H1 (cell line): ENCODE data around the gene CDIPT. TPM values are rescaled to one million over a fixed set of nuclear protein-coding genes. Genes with fewer than 3 reads are reported as not detected.

ENCODE experiments used
- CTCF ChIA-PET: fragments of 300-600 bp; sonication (Branson Sonifier 250); formaldehyde crosslinking; loops from one replicate; lab custom pipeline; 2021; ENCODE audit not compliant: partially characterized antibody; lab: Charles Lee
- POLR2A ChIA-PET: fragments of 300-600 bp; sonication (Branson Sonifier 250); formaldehyde crosslinking; loops from one replicate; lab custom pipeline; 2021; ENCODE audit warnings: inconsistent platforms; ENCODE audit not compliant: partially characterized antibody; lab: Charles Lee
- DNase-seq, 2 experiments: peaks; one replicate each; pipeline versions ENCODE4 v3.0.0 to v3.0.0-alpha.2; 2010 to 2022; ENCODE audit warnings: low spot score in 2 of 2, low read depth in 1 of 2, mixed read lengths in 1 of 2
- FAIRE-seq: peaks from 2 replicates; lab custom pipeline; 2011; peaks lifted over from hg19 to GRCh38; lab: Jason Lieb, UNC
- H2AFZ ChIP-seq: 2 replicates; pipeline ENCODE4 v1.8.1; 2012; ENCODE audit warnings: low read length, inconsistent platforms
- H2AK5ac ChIP-seq: 2 replicates; pipeline ENCODE4 v1.6.1; 2013; ENCODE audit warnings: low read depth, low read length
- H2BK120ac ChIP-seq: replicated peaks from 2 replicates; pipeline ENCODE3; 2013; ENCODE audit warnings: low read depth, low read length, inconsistent platforms
- H2BK12ac ChIP-seq: 2 replicates; pipeline ENCODE4 v1.6.1; 2013; ENCODE audit warnings: low read depth, low read length
- H2BK15ac ChIP-seq: 2 replicates; pipeline ENCODE4 v1.6.1; 2013; ENCODE audit warnings: low read length
- H2BK20ac ChIP-seq: 2 replicates; pipeline ENCODE4 v1.6.1; 2013; ENCODE audit warnings: low read length
- H2BK5ac ChIP-seq: 2 replicates; pipeline ENCODE4 v1.6.1; 2013; ENCODE audit warnings: low read depth, low read length
- H3K14ac ChIP-seq: 2 replicates; pipeline ENCODE4 v1.6.1; 2013; ENCODE audit warnings: inconsistent platforms; ENCODE audit not compliant: insufficient read length
- H3K18ac ChIP-seq: 2 replicates; pipeline ENCODE4 v1.6.1; 2013; ENCODE audit warnings: low read length; ENCODE audit errors: extremely low read depth
- H3K23ac ChIP-seq: 2 replicates; pipeline ENCODE4 v1.6.1; 2013; ENCODE audit warnings: inconsistent platforms; ENCODE audit not compliant: insufficient read length
- H3K23me2 ChIP-seq: 2 replicates; pipeline ENCODE4 v1.6.1; 2013; ENCODE audit warnings: low read depth, low read length
- H3K27ac ChIP-seq: 2 replicates; pipeline ENCODE4 v1.6.1; 2011; ENCODE audit warnings: low read depth, low read length, inconsistent platforms
- H3K27me3 ChIP-seq, 4 experiments: replicated peaks in 1 of 4; 1 replicate in 1 of 4; 2 replicates in 3 of 4; pipeline versions ENCODE4 v1.6.1 to v1.8.1; 2011 to 2013; ENCODE audit warnings: low read length in 3 of 4, mild to moderate bottlenecking in 3 of 4, inconsistent platforms in 2 of 4, mixed read lengths in 2 of 4, moderate library complexity in 1 of 4; ENCODE audit not compliant: control insufficient read depth in 3 of 4, insufficient read depth in 3 of 4; ENCODE audit errors: extremely low read depth in 1 of 4
- H3K36me3 ChIP-seq, 4 experiments: 2 replicates each; pipeline versions ENCODE4 v1.6.1 to v1.8.1; 2011 to 2013; ENCODE audit warnings: mild to moderate bottlenecking in 4 of 4, low read length in 3 of 4, moderate library complexity in 2 of 4, control low read depth in 1 of 4, inconsistent platforms in 1 of 4; ENCODE audit not compliant: insufficient read depth in 4 of 4, control insufficient read depth in 2 of 4
- H3K4ac ChIP-seq: replicated peaks from 2 replicates; pipeline ENCODE3; 2013; ENCODE audit warnings: low read length, low read depth, mixed read lengths, inconsistent platforms; ENCODE audit not compliant: insufficient read length
- H3K4me1 ChIP-seq, 4 experiments: replicated peaks in 1 of 4; 1 replicate in 1 of 4; 2 replicates in 3 of 4; pipeline versions ENCODE4 v1.6.1 to v1.8.1; 2011 to 2013; ENCODE audit warnings: low read length in 3 of 4, inconsistent platforms in 2 of 4, mixed read lengths in 1 of 4; ENCODE audit not compliant: insufficient read depth in 4 of 4, control insufficient read depth in 3 of 4
- H3K4me2 ChIP-seq, 2 experiments: 2 replicates each; pipeline versions ENCODE4 v1.6.1 to v1.8.1; 2011 to 2013; ENCODE audit warnings: low read depth in 2 of 2, low read length in 2 of 2, control low read depth in 1 of 2, inconsistent platforms in 1 of 2, mild to moderate bottlenecking in 1 of 2; ENCODE audit not compliant: insufficient read depth in 1 of 2
- H3K4me3 ChIP-seq, 4 experiments: fragments of 200-600, 300-600 bp in 1 of 4; sonication (generic), shearing (Covaris generic), sonication (Bioruptor Twin) in 1 of 4; 2 replicates each; pipeline versions ENCODE4 v1.5.1 to v1.8.1; 2011 to 2016; ENCODE audit warnings: low read length in 4 of 4, low read depth in 3 of 4, control low read depth in 2 of 4, inconsistent platforms in 2 of 4, mild to moderate bottlenecking in 2 of 4, mixed read lengths in 1 of 4, moderate library complexity in 1 of 4; ENCODE audit not compliant: insufficient read depth in 2 of 4; ENCODE audit errors: extremely low read depth in 1 of 4
- H3K56ac ChIP-seq: replicated peaks from 2 replicates; pipeline ENCODE3; 2013; ENCODE audit warnings: low read depth, mild to moderate bottlenecking, mixed read lengths, low read length, inconsistent platforms; ENCODE audit not compliant: insufficient read length
- H3K79me1 ChIP-seq: 2 replicates; pipeline ENCODE4 v1.6.1; 2013; ENCODE audit warnings: low read depth, low read length, control low read depth
- H3K79me2 ChIP-seq, 2 experiments: 2 replicates each; pipeline versions ENCODE4 v1.6.1 to v1.8.1; 2012 to 2013; ENCODE audit warnings: low read length in 2 of 2, mild to moderate bottlenecking in 2 of 2, inconsistent platforms in 1 of 2; ENCODE audit not compliant: insufficient read depth in 2 of 2, control insufficient read depth in 1 of 2
- H3K9ac ChIP-seq, 4 experiments: replicated peaks in 1 of 4; 1 replicate in 1 of 4; 2 replicates in 3 of 4; pipeline versions ENCODE4 v1.6.1 to v1.8.1; 2011 to 2013; ENCODE audit warnings: low read depth in 3 of 4, low read length in 3 of 4, control low read depth in 2 of 4, mild to moderate bottlenecking in 2 of 4, moderate library complexity in 2 of 4, inconsistent platforms in 1 of 4; ENCODE audit errors: extremely low read depth in 1 of 4
- H3K9me3 ChIP-seq, 2 experiments: 2 replicates each; pipeline versions ENCODE4 v1.6.1 to v1.8.1; 2012 to 2013; ENCODE audit warnings: mild to moderate bottlenecking in 2 of 2, moderate library complexity in 2 of 2, control low read depth in 1 of 2, inconsistent platforms in 1 of 2, low read depth in 1 of 2, low read length in 1 of 2, mixed read lengths in 1 of 2; ENCODE audit not compliant: insufficient read depth in 2 of 2
- H4K20me1 ChIP-seq, 2 experiments: replicated peaks in 1 of 2; 2 replicates each; pipeline versions ENCODE3 to v1.8.1; 2011 to 2013; ENCODE audit warnings: inconsistent platforms in 2 of 2, low read length in 2 of 2, mild to moderate bottlenecking in 1 of 2; ENCODE audit not compliant: insufficient read depth in 2 of 2, control insufficient read depth in 1 of 2
- H4K5ac ChIP-seq: 2 replicates; pipeline ENCODE4 v1.6.1; 2013; ENCODE audit warnings: low read length, low read depth, mixed read lengths, inconsistent platforms; ENCODE audit not compliant: insufficient read length
- H4K8ac ChIP-seq: 2 replicates; pipeline ENCODE4 v1.8.0; 2013; ENCODE audit warnings: mild to moderate bottlenecking, moderate library complexity, low read length, inconsistent platforms; ENCODE audit not compliant: insufficient read depth; ENCODE audit errors: extremely low read depth
- H4K91ac ChIP-seq: replicated peaks from 2 replicates; pipeline ENCODE3; 2013; ENCODE audit warnings: low read length, mixed read lengths, inconsistent platforms; ENCODE audit not compliant: insufficient read length
- BACH1 ChIP-seq: IDR thresholded peaks from 2 replicates; pipeline ENCODE4 v1.6.1; 2012; ENCODE audit warnings: low read length, improper control_type of control experiment
- POLR2AphosphoS5 ChIP-seq: IDR thresholded peaks from 2 replicates; pipeline ENCODE4 v1.6.1; 2011; ENCODE audit warnings: low read depth, low read length
- RBBP5 ChIP-seq: IDR thresholded peaks from 2 replicates; pipeline ENCODE4 v1.7.1; 2012; ENCODE audit warnings: low read depth, mild to moderate bottlenecking, inconsistent platforms, low read length, moderate library complexity, borderline replicate concordance
- RNF2 ChIP-seq: fragments of 200-900, 300-1000 bp; sonication (generic); IDR thresholded peaks from 2 replicates; pipeline ENCODE4 v1.7.1; 2016; ENCODE audit warnings: borderline replicate concordance, low read depth, mild to moderate bottlenecking, antibody characterized with exemption, low read length; ENCODE audit not compliant: poor library complexity, severe bottlenecking; ENCODE audit errors: missing control alignments
- SIRT6 ChIP-seq: IDR thresholded peaks from one replicate; pipeline ENCODE4 v1.7.1; 2012; ENCODE audit warnings: low read length, inconsistent platforms
- SRF ChIP-seq: IDR thresholded peaks from 2 replicates; pipeline ENCODE4 v1.6.1; 2011; ENCODE audit warnings: mild to moderate bottlenecking, low read depth, low read length, moderate library complexity
- TAF7 ChIP-seq: optimal IDR thresholded peaks from 2 replicates; pipeline ENCODE3; 2011; ENCODE audit warnings: low read depth, mild to moderate bottlenecking, inconsistent platforms, low read length, moderate library complexity, borderline replicate concordance
- TEAD4 ChIP-seq: IDR thresholded peaks from 2 replicates; pipeline ENCODE4 v1.6.1; 2012; ENCODE audit warnings: low read depth, low read length, inconsistent platforms, mixed read lengths
- WGBS, 2 experiments: shearing (Covaris generic) in 1 of 2; methylation state at CpG; one replicate each; pipeline versions ENCODE4 v1.1.6 to v1.1.7; 2013 to 2015; ENCODE audit warnings: low lambda C conversion rate in 2 of 2, mixed read lengths in 2 of 2, inconsistent platforms in 1 of 2, low coverage in 1 of 2, missing lambda C conversion rate in 1 of 2; ENCODE audit not compliant: insufficient replicate concordance in 2 of 2, insufficient coverage in 1 of 2, insufficient read length in 1 of 2; ENCODE audit errors: extremely low coverage in 1 of 2, missing lambda C conversion rate in 1 of 2; 5-methylcytosine and 5-hydroxymethylcytosine counted together
- polyA plus RNA-seq, 7 experiments: library from polyadenylated mRNA; depleted of rRNA in 3 of 7; stranded (reverse) in 5 of 7; unstranded in 2 of 7; fragments of >200 nt in 5 of 7; fragments of 200-250 nt in 2 of 7; gene quantifications; 1 replicate in 5 of 7; 2 replicates in 1 of 7; 4 replicates in 1 of 7; pipeline versions ENCODE4 v1.2.1 to v1.2.3, GENCODE V29; 2011 to 2013; ENCODE audit warnings: missing spikeins in 2 of 7, mixed read lengths in 2 of 7
- total RNA-seq: library from RNA; stranded (reverse); fragmentation: NEBNext Ultra II Directional; extraction: Animal tissue kit (Norgen Biotek cat#: 25700); gene quantifications from 2 replicates; pipeline ENCODE4 v1.2.1, GENCODE V29; 2021

Gene CDIPT
- total and polyA plus RNA-seq, 2 of the 8 experiments (the other 6 are each of a cell fraction or from before 2014, with no cell fraction given), result 69.2 to 140 TPM

GRCh38 chr16:29843931-29844330 lies 19.1 kb downstream of the CDIPT start:
- no peak overlapping the region for H2BK5ac ChIP-seq
- no peak overlapping the region for H3K4ac ChIP-seq
- no peak overlapping the region for H3K27ac ChIP-seq
- no peak overlapping the region for H3K18ac ChIP-seq
- no peaks in the 10 kb centered on the region for H4K20me1 ChIP-seq
- H3K4me3 ChIP-seq, result no peak overlapping the region
- H3K4me1 ChIP-seq, result no peaks in the 10 kb centered on the region; a peak in 2 of 7 replicates
- H4K8ac ChIP-seq, result no peak overlapping the region
- no peak overlapping the region for H3K56ac ChIP-seq
- no peak for TF ChIP-seq TEAD4
- TF ChIP-seq TAF7, result no peak
- no peak for TF ChIP-seq BACH1
- TF ChIP-seq SRF, result no peak
- no peak for TF ChIP-seq RBBP5
- no peak for TF ChIP-seq SIRT6
- TF ChIP-seq POLR2AphosphoS5, result no peak
- no peak for TF ChIP-seq RNF2
- no peak overlapping the region for H2AK5ac ChIP-seq
- 89% methylated on average over 8 of the region's 8 CpGs; no CpG with 5 or more reads in 1 of the 2 experiments for WGBS, 2 experiments
- H3K23me2 ChIP-seq, result no peaks in the 10 kb centered on the region
- H4K5ac ChIP-seq, result no peak overlapping the region
- H2BK12ac ChIP-seq, result 0 out of 2 replicates have a peak overlapping the region, but pooled peaks have one; percentile 9
- H3K9me3 ChIP-seq, result no peaks in the 10 kb centered on the region
- no peak overlapping the region for H2AFZ ChIP-seq
- H3K79me2 ChIP-seq, result no peaks in the 10 kb centered on the region
- H3K27me3 ChIP-seq, result no peaks in the 10 kb centered on the region
- no peaks in the 10 kb centered on the region for H3K36me3 ChIP-seq
- no peak overlapping the region for H4K91ac ChIP-seq
- no peak overlapping the region for H2BK15ac ChIP-seq
- H3K23ac ChIP-seq, result no peak overlapping the region
- ChIA-PET CTCF (interaction anchor here (0.9 to 3.4 kb wide), 5 partner anchors 13 to 58 kb away, joined by 3 to 16 read pairs (median 4); partner anchors contain the start of gene MVP), POLR2A (interaction anchor here (0.9 to 12.7 kb wide), 5 partner anchors 9 to 165 kb away, joined by 3 to 167 read pairs (median 3); partner anchors contain the start of genes CDIPT, MVP, PAGR1 and QPRT)
- H3K9ac ChIP-seq, result no peak overlapping the region
- no peak overlapping the region for H2BK20ac ChIP-seq
- no peak for DNase-seq
- no peak overlapping the region for H3K4me2 ChIP-seq
- no peak for FAIRE-seq
- no peaks in the 10 kb centered on the region for H3K79me1 ChIP-seq
- no peak overlapping the region for H3K14ac ChIP-seq
- H2BK120ac ChIP-seq, result no peak overlapping the region
